T-helper 1 cell (primary cell): Measurements from ENCODE around the gene MARCHF3.

Source experiments
- DNase-seq, 5 donors: peaks; one replicate each; pipeline ENCODE4 v3.0.0-alpha.2; 2012 to 2020

The MARCHF3 gene

DNA sequence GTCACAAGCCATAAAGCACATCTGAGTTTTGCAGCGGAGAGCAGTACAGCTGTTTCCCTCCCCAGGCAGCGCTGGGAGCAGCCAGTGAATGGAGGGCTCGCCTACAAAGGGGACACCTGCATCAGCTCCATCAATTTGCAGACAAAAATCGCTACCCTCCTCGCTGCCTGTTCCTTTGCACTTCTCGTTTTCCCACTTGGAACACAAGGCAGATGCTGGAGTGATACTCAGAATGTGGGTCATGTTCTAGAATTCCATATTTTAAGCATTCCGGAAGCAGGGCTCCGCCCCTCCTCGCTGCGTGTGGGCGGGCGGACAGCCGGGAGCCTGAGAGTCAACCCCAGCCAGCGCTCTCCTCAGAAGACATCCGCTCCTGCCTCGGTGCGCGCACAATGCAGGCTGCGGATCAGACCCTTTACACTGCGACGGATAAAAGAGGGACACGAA is 161.3 kb downstream of the MARCHF3 start:
- DNase-seq, result no peak

DNA sequence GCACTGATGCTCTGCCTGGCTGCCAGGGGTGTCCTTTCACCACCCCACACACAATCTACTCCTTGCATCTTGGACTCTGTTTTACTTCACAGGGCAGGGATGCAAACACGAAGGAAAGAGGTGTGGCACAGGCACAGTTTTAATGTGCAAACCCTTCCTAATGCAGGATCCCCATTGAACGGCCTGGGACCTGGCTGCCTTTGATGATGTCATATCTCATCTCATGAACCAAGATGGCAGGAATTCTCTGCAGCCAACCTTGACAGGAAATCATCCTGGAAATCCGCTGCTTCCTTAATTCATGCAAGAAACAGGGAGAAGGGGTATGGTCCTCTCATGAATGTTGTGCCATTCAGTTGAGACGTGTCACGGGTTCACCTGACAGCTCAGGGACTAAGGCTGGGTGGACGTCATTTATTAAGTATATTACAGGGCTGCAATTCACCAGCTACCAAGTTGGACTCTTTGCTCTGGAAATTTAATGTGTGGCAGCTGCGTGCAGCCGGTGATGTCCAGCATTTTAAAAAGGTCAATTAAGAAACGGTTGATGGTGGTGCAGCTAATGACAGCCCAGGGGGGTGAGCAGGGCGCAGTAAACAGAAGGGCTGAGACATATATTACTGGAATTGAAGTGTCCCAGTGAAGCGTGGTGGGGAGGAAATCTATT is 161.9 kb downstream of the MARCHF3 start:
- no peak for DNase-seq

DNA sequence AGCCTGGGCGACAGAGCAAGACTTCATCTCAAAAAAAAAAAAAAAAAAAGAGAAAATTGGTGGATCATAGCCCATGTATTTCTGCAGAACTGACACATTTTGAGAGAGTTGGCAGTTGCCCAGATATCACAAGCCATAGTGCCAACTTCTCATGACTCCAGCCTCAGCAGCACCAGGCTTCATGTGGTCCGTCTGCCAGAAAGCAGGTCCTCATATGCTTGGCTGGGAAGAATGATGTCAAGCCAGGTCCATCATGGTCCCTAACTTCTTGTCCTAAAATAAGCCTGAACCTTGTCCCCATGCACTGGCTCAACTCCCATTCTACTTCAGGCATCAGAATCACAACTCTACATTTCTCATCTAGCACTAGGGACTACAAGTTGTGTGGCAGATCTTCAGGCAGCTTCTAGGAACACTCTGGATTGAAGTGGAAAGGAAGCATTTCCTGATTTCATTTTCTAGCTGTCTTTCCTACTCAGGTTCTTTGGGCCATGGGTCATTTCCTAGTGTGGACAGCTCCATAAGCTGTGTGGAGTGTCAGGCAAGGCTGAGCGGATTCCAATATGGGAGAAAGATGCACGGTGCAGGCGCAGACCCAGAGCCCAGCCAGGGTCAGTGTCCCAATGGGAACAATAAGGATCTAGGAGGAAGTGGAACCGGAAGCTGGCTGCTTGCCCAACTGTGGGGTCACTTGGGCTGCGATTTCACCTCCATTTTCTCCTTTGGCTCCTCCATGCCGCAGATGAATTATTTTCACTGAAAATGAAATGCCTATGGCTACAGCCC is 163.3 kb downstream of the MARCHF3 start:
- no peak for DNase-seq

DNA sequence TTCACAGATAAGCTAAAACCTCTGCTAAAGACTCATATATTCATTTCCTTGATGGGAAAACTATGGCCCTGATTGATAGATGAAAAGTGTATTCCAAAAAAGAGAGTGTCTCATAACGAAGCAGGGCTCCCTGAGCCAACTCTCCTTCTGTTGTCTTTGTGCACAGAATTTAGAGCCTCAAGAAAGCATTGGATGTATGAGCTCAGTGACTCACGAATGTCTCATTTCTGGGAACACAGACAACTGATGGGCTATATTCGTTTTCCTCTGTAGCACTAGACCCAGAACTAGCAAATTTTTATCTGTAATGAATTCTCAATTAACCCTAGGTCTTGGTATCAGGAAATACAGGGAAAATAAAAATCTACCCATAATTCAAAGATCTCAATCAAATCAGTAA is 165.1 kb downstream of the MARCHF3 start:
- no peak for DNase-seq

DNA sequence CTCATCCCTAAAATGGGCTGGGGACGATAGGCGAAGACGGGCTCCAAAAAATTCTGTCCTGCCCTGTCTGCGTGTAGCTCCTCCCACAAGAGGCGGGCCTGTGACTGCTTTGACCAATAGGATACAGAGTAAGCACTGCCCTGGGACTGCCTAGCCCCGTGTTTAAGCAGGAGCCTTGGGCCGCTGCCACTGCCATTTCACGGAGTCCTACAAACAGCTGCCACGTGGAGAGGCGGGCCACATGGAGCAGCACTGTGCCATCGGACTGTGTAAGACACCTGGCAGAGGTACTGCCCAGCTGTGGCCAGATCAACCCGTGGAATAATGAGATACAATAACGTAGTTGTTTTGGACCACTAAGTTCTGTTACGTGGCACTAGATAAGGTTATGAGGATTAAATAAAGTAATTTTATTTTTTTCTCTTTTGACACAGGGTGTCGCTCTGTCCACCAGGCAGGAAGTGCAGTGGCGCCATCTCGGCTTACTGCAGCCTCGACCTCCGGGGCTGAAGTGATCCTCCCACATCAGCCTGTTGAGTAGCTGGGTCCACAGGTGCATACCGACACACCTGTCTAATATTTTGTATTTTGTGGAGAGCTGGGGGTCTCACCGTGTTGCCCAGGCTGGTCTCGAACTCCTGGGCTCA is 166.2 kb downstream of the MARCHF3 start:
- DNase-seq, result no peak

DNA sequence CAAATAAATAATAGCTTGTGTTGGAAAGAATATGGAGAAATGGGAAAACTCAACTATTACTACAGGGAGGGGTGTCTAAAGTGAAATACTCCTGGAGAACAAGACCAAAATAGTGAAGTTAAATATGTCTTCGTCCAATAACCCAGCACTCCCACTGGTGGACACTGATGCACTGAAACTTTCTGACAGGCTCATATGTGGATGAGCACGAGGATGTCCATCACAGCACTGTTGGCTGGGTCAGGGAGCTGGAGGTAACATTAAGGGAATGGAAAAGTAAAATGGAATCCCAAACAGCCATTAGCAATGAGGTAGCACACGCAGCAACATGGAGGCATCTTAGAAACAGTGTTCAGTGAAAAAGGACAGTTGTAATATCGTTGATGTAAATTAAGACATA is 167.0 kb downstream of the MARCHF3 start:
- no peak for DNase-seq

DNA sequence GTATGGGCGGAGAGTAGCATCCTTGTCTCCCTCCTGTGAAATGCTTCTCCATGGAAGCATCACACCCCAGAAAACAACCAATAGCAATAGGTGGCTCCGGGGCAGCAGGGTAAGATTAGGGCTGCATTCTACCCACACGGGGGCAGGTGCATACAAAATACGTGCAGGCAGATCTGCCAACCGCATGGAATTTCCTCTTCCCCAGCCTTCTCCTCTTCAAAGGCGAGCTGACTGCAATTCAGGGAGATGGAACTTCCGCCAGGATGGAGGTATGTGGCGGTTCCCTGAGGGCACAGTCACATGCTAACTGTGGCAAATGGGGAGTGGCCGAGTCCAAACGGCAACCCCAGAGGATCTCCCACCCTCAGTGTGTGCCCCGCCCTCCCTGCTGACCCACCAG is 171.9 kb downstream of the MARCHF3 start:
- no peak for DNase-seq

DNA sequence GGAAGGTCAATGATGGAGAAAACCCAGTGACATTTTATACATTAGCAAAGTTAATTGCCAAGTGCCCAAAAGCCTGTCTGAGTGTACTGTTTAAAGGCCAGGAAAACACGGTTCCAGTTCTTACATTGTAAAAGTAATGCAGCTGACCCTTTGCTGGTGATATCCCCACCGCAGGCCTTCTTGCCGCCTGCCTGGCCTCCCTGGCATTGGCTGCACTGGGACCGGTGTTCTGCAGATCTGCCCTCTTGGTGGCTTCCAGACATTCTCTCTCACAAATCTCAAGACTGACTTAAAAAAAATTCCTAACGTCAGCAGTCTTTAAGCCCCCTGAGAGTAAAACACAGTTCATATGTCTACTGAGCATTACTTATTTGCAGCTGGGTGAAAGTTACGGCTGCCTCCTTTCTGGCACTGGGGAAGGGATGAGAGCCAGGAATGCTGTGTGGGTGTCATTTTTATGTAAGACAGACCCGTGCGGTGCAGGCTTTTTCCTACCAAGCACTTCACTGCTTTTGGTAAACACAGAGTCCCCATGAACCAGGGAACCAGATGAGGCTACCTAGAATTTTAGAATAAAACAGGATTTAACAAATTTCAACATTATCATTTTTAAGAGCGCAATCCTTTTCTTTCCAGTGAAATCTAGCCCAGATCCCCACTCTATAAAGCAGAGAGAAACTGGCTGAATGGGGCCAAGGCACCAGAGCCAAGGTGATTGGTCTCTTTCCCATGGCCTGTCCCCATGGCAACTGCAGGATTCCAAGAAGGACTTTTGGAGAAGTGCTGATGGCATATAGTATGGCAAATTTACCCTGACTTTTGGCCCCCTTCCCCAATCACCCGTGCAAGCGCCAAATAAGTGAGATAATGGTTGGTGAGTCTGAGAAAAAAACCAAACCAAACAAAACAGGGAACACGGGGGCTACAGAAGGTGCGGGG is 172.6 kb downstream of the MARCHF3 start:
- DNase-seq, result no peak

DNA sequence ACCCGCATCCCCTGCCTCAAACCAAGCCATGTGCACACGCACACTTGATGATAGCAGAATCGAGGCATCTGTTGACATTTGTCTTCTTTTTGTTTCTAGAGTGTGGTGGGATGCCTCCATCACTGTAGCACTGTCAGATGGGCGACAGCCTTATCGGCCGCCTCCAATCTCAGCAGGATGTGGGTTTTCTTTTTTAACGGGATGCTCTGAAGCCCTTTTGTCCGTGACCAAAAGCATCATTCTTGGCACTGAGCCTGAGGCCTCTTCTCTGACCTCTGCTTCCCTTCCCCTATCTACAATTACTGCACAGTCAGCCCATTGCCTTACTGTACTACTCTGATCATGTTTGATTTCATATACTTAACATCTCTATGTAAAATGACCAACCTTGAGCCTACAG is 175.1 kb downstream of the MARCHF3 start:
- peak in 1 of 5 donors; percentile 31 for DNase-seq

DNA sequence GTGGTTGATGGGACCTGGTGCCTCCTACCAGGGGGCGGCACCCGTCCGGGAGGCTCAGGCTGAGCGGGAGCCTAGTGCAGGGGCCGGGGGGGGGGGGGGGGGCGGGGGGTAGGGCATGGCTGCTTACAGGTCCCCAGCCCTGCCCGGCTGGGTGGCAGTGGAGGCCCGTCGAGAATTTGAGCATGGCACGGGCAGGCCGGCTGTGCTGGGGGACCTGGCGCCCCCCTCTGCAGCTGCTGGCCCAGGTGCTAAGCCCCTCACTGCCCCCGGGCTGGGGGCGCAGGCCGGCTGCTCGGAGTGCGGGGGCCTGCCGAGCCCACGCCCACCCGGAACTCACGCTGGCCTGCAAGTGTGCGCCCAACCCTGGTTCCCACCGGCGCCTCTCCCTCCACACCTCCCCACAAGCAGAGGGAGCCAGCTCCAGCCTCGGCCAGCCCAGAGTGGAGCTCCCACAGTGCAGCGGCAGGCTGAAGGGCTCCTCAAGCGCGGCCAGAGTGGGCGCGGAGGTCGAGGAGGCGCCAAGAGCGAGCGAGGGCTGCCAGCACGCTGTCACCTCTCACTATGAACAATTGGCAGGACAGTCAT is 175.7 kb downstream of the MARCHF3 start:
- DNase-seq, result no peak

DNA sequence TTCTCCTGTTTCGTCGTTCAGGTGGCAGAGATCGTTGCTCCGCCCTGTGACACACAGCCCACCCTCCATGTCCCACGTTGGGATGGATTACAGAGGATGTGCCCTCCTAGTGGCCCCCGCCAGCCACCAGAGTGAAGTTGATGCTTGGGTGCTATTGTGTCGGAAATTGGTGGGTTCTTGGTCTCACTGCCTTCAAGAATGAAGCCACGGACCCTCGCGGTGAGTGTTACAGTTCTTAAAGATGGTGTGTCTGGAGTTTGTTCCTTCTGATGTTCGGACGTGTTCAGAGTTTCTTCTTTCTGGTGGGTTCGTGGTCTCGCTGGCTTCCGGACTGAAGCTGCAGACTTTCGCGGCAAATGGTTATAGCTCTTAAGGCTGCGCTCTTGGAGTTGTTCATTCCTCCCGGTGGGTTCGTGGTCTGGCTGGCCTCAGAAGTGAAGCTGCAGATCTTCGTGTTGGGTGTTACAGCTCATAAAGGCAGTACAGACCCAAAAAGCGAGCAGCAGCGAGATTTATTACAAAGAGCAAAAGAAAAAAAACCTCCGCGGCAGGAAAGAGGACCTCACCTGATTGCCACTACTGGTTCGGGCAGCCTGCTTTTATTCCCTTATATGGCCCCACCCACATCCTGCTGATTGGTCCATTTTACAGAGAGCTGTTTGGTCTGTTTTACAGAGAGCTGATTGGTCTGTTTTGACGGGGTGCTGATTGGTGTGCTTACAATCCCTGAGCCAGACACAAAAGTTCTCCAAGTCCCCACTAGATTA is 176.6 kb downstream of the MARCHF3 start:
- peak in 2 of 5 donors; percentile 30 to 71 for DNase-seq

DNA sequence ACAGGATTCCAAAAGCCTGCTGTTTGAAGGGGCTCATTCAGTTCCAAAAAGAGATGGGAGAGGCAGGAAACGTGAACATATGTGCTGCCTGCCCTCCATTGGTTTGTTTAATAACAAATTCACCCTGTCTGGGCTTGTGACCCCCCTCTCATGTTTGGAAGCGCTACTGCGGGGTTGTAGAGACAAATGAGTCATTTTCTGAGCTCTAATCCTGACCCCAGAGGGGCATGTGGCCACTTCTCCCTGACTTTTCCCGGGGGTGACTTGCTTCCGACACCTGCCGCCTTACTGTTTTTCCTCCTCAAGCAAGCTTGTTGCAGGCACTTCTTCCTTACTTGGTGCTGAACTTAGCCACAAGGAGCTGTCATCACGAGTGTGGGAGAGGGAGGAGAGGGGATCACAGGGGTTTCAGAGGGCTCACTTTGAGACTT is 177.5 kb downstream of the MARCHF3 start:
- no peak for DNase-seq

DNA sequence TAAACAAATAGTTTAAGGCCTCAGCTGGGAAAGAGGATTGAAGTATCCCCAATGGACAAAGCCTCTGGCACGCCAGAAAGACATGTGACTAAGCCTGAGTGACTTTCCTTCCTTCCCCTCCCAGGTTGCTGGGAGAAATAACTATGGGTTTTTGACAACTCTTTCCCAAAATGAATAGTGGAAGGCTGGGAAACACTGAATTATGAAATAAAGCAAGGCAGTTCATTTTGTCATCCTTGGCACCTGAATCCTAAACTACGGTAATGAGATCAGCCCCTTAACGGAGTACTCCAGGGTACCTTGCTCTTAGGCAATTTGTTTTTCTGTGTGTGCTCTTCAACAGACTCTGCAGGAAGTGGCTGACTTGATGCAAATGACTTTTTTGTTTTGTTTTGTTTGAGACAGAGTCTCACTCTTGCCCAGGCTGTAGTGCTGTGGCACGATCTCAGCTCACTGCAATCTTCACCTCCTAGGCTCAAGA is 178.2 kb downstream of the MARCHF3 start:
- DNase-seq, result peak in 1 of 5 donors; percentile 69

DNA sequence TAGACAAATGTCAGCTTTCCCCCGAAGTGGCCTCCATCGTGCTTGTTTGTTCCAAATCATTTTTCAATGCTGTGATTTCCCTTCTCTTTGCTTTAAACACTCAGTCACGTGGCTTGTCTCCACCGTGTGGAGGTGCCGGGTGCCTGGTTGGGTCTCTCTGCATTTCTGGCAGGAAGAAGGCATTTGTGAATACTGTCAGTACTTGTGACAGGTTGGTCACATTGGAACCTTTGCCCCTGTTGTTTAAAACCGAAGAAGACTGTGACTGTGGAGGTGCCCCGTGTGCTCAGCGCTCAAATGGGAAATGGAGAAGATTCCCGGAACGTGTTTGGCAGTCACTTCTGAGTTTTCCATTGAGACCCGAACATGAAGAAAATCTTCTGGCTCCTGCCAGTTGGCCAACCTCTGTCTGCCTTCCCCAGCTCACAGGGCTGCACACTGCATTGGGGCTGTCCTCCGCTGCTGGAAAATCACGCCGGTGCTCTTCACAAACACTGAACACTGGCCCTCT is 178.8 kb downstream of the MARCHF3 start:
- peak in 1 of 5 donors; percentile 45 for DNase-seq

DNA sequence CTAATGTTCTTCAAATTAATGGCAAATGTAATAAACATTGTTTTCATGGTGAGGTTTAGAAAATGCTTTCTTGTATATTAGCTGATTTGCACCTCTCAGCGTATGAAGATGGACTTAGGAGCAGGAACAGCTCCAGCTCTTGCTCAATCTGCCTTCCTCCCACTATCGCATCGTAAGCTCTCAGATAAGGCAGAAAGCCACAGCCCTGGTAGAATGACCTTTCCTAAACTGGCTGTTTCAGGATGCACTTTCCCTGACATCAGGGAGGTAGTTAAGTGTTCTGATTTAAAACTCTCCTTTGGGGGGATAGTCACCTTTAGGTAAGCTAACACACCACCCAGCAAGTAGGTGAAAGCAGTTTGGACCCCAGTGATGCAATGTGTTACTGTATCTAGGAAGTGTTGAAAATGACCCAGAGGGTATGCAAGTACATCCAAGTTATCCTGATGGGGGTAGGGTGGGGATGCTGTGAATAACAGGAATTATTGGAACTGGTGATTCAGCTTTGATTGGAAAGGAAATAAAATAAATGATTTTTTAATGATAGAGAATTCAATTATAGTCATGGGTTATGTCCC is 181.2 kb downstream of the MARCHF3 start:
- DNase-seq, result no peak

DNA sequence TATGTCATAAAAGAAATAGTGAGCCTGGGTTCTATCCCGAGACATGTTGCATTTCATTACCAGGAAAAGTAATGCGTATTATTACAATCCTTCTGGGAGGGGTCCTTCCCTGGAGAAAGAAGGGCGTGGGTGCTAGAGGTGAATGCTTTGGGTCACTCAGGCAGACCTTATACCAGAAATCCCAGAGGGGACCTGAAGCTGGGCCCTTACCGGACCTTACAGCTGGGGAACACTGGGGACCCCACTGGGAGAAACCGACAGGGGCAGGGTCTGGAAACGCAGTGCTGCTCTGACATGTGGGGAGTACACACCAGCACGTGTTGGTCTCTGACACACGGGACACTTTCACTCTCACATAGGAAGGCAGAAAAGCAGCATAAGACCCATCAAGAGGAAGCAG is 182.1 kb downstream of the MARCHF3 start:
- DNase-seq, result no peak

DNA sequence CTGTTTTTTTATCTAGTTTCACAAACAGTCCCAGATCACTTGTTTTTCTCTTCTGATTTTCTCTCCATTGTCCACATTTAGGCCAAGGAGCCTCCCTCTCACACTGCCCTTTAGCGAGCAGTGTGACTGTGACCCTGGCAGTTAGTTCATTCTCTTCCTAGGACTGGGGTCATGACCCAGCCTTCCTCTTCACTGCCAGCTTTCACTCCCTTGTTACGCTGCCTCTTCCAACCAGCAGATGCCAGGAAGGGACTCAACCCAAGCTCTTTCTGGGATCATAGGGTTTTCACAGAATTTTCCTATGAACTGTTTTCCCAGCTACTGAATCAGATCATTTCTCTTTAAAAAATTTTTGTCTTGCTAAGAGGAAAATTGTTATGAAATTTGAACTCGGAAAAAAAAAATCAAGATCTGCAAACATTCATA is 182.5 kb downstream of the MARCHF3 start:
- no peak for DNase-seq

DNA sequence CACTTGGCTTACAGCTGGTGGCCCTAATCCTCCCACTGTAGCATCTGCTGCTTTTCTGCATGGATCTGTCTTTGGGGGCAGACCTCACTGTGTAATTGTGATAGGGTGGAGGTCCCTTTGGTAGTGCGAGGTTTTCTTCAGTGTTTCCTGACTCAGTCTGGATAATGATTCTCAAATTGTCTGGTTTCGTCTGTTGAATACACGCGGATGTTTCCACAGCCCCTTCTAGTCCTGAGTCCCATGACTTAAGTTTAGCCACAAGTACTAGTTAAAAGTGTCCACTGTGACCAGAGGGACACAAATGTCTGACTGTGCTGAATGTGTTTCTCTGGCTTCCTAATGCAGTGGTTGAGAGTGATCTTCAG is 182.9 kb downstream of the MARCHF3 start:
- no peak for DNase-seq

DNA sequence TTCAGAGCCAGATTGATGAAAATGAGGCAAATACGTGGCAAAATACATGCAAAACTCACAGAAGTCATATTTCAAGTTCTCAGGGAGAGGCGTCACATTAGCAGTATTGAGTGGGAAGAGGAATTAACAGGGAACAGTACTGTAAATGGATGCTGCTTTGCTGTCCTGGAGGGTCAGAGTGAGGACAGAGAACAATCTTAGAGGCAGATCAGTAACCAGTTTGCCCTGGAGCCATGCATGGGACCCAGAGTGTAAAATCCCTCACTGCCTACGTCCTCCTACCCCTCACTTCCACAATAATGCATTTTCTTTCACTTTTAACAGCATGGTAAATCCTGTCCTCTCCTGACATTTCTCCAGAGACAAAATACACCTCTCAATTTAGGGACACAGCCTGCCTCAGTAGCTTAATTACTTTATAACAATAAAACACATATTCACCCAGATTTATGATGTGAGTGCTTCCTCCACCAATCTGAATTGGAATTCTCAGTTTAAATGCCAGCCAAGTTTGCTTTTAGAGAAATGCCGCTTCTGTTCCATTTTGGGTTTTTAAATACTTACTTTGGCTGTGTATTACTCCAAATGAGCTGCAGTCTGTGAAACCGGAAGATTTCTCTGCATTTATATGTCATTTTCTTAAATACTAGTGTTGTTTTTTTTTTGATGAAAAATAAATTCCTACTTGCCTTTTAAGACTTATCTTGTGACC is 183.5 kb downstream of the MARCHF3 start:
- DNase-seq, result no peak

DNA sequence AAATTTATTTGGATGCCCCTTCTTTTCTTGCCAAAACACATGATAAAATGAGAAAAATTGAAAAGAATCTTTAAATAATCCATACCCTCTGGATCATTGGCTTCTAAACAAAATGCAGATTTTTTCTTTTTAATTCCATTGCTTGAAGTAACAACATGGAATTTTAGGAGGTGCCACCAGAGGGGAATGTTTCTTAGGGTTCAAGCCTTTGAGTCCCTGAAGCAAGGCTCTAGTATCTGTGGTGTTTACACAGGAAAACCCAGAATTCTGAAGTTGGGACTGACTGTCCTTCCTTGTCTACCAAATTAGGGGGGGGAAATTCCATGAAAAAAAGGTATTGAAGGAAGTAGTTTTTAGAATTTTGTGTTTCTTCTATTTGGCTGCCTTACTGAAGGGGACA is 184.0 kb downstream of the MARCHF3 start:
- no peak for DNase-seq
